ENCODE results near the gene ERC2.

GRCh38 chr3:55729546-55729945 lies 738.7 kb downstream of the ERC2 start:
- TF ChIP-seq CTCF (IDR thresholded peaks at IDR 0.05) (no peak), POLR2A (IDR thresholded peaks at IDR 0.05) (no peak)
